HepG2 (cell line): ENCODE results near the gene PKLR. TPM values are rescaled to one million over a fixed set of nuclear protein-coding genes. Genes with fewer than 3 reads are reported as not detected.

Experiments used
- HDAC6 ChIP-seq: fragments of 200-600 bp; sonication (generic); IDR thresholded peaks from 2 replicates; pipeline ENCODE4 v1.7.0; 2017; ENCODE audit warnings: mild to moderate bottlenecking, antibody characterized with exemption, low read length, low read depth
- HES4 ChIP-seq: sonication (generic); formaldehyde crosslinking; IDR thresholded peaks from 2 replicates; pipeline ENCODE4 v1.9.0; 2021; ENCODE audit warnings: mild to moderate bottlenecking, missing genetic modification reagents, borderline replicate concordance
- HOMEZ ChIP-seq: IDR thresholded peaks from 2 replicates; pipeline ENCODE4 v1.6.1; 2016; ENCODE audit warnings: low read depth
- MBD4 ChIP-seq: IDR thresholded peaks from 2 replicates; pipeline ENCODE4 v1.6.1; 2012; ENCODE audit warnings: low read length, inconsistent platforms, borderline replicate concordance
- MEIS2 ChIP-seq: sonication (generic); formaldehyde crosslinking; IDR thresholded peaks from 2 replicates; pipeline ENCODE4 v1.9.0; 2021; ENCODE audit warnings: mild to moderate bottlenecking, missing genetic modification reagents
- MXD3 ChIP-seq: IDR thresholded peaks from 2 replicates; pipeline ENCODE4 v1.6.1; 2016; ENCODE audit warnings: mild to moderate bottlenecking, missing biosample characterization, missing genetic modification reagents
- PCBP2 ChIP-seq: fragments of 200-400 bp; formaldehyde crosslinking; optimal IDR thresholded peaks from 2 replicates; pipeline ENCODE3; 2018; ENCODE audit warnings: low read length, low read depth; ENCODE audit not compliant: poor library complexity, severe bottlenecking
- POLR2AphosphoS5 ChIP-seq: IDR thresholded peaks from 2 replicates; pipeline ENCODE4 v1.6.1; 2012; ENCODE audit warnings: low read depth, low read length
- PRDM4 ChIP-seq: sonication (generic); formaldehyde crosslinking; IDR thresholded peaks from 2 replicates; pipeline ENCODE4 v1.9.0; 2021; ENCODE audit warnings: missing genetic modification reagents, borderline replicate concordance
- RXRA ChIP-seq: sonication (generic); formaldehyde crosslinking; IDR thresholded peaks from 2 replicates; pipeline ENCODE4 v1.5.1; 2020; ENCODE audit warnings: missing genetic modification reagents
- YY1 ChIP-seq: IDR thresholded peaks from 2 replicates; pipeline ENCODE4 v1.6.1; 2011; ENCODE audit warnings: low read length, low read depth, moderate library complexity, mild to moderate bottlenecking; ENCODE audit not compliant: insufficient read depth, insufficient replicate concordance
- ZBED4 ChIP-seq: sonication (generic); formaldehyde crosslinking; IDR thresholded peaks from 2 replicates; pipeline ENCODE4 v1.4.0; 2020; ENCODE audit warnings: missing genetic modification reagents, borderline replicate concordance
- ZBTB26 ChIP-seq: IDR thresholded peaks from 2 replicates; pipeline ENCODE4 v1.6.1; 2016; ENCODE audit warnings: missing compliant biosample characterization, missing genetic modification reagents, borderline replicate concordance
- ZEB1 ChIP-seq: IDR thresholded peaks from 2 replicates; pipeline ENCODE4 v1.6.1; 2012; ENCODE audit warnings: mild to moderate bottlenecking, low read depth, inconsistent platforms; ENCODE audit not compliant: insufficient replicate concordance
- ZFP36L2 ChIP-seq: sonication (generic); formaldehyde crosslinking; IDR thresholded peaks from 2 replicates; pipeline ENCODE4 v1.4.0; 2020; ENCODE audit warnings: missing genetic modification reagents
- ZNF138 ChIP-seq: sonication (generic); formaldehyde crosslinking; IDR thresholded peaks from 2 replicates; pipeline ENCODE4 v1.5.0; 2020; ENCODE audit warnings: mild to moderate bottlenecking, low read depth, missing genetic modification reagents
- ZNF275 ChIP-seq: sonication (generic); formaldehyde crosslinking; IDR thresholded peaks from 2 replicates; pipeline ENCODE4 v1.8.0; 2022; ENCODE audit warnings: missing genetic modification reagents, mild to moderate bottlenecking, inconsistent platforms, borderline replicate concordance
- polyA plus RNA-seq, 8 experiments: library from polyadenylated mRNA; depleted of rRNA in 3 of 8; stranded (reverse) in 7 of 8; unstranded in 1 of 8; fragments of >200 nt; fragmentation: Illumina TruSeq in 4 of 8; extraction: Trizol in 4 of 8; gene quantifications; 2 replicates each; pipeline versions ENCODE4 v1.2.1 to v1.2.3, GENCODE V29; 2011 to 2016; ENCODE audit warnings: low read depth in 4 of 8, missing spikeins in 1 of 8, mixed read lengths in 1 of 8; ENCODE audit not compliant: insufficient read depth in 1 of 8
- total RNA-seq, 5 experiments: library from RNA; depleted of rRNA; stranded (reverse); fragments of >200 nt; fragmentation: Illumina TruSeq; extraction: Trizol; gene quantifications; 2 replicates each; pipeline ENCODE4 v1.2.3, GENCODE V29; 2016; ENCODE audit warnings: low read depth in 1 of 5

PKLR gene
- total and polyA plus RNA-seq, 2 of the 13 experiments (the other 11 are each of a cell fraction or from before 2014, with no cell fraction given): 10.3 to 29.3 TPM

GRCh38 chr1:155250633-155251449 is 50.4 kb downstream of the PKLR start (continued):
- no peak for TF ChIP-seq ZFP36L2
- no peak; the same call in none of the 2 replicates for TF ChIP-seq RXRA (CRISPR knock-in tag)
- TF ChIP-seq ZEB1: no peak
- peak; percentile 19 for TF ChIP-seq MEIS2
- 0 out of 2 replicates have a peak, but pooled peaks have one; percentile 24 for TF ChIP-seq ZNF275
- TF ChIP-seq ZNF138 (CRISPR knock-in tag): no peak
- TF ChIP-seq YY1: peak; percentile 86
- peak; percentile 75; the same call in 1 of the 2 replicates for TF ChIP-seq HES4 (CRISPR knock-in tag)
- TF ChIP-seq PCBP2: no peak
- TF ChIP-seq POLR2AphosphoS5: no peak
- TF ChIP-seq ZBTB26 (CRISPR knock-in tag): peak; percentile 18; the same call in 1 of the 2 replicates
- no peak for TF ChIP-seq ZBED4
- TF ChIP-seq MBD4: no peak
- no peak for TF ChIP-seq MXD3 (CRISPR knock-in tag)
- TF ChIP-seq PRDM4 (CRISPR knock-in tag): no peak
- TF ChIP-seq HDAC6: no peak
- no peak for TF ChIP-seq HOMEZ (CRISPR knock-in tag)
